Choroid plexus epithelial cell (primary cell): ENCODE results near the gene KIF2C.
A peak's percentile ranks its signal among the peaks of the same experiment; 100 is the strongest.

Source experiments
- DNase-seq: peaks from one replicate; pipeline ENCODE4 v3.0.0-alpha.2; 2010; ENCODE audit warnings: low read depth
- H3K4me3 ChIP-seq: 2 replicates; pipeline ENCODE4 v1.5.1; 2011; ENCODE audit warnings: low read depth, mild to moderate bottlenecking, control low read depth, low read length, moderate library complexity
- CTCF ChIP-seq: conservative IDR thresholded peaks from 2 replicates; pipeline ENCODE4 v1.5.1; 2011; ENCODE audit warnings: low read depth, mild to moderate bottlenecking, control low read depth, inconsistent platforms, low read length, moderate library complexity

The KIF2C gene

GRCh38 chr1:44707112-44707881 is 32.3 kb upstream of the KIF2C start:
- DNase-seq, result peak; percentile 81
- no peak for TF ChIP-seq CTCF
- no peak overlapping the region for H3K4me3 ChIP-seq

GRCh38 chr1:44707959-44708831 is 31.4 kb upstream of the KIF2C start:
- DNase-seq, result peak; percentile 76
- no peak overlapping the region for H3K4me3 ChIP-seq
- TF ChIP-seq CTCF, result peak; percentile 69

- no peak for TF ChIP-seq CTCF
- no peak for DNase-seq
- H3K4me3 ChIP-seq, result no peak overlapping the region
Measured at GRCh38 chr1:44713321-44713781, 26.3 kb upstream of the KIF2C start.

GRCh38 chr1:44714532-44714931 is 25.1 kb upstream of the KIF2C start:
- no peak for TF ChIP-seq CTCF
- no peak overlapping the region for H3K4me3 ChIP-seq
- no peak for DNase-seq

- peak; percentile 89 for DNase-seq
- H3K4me3 ChIP-seq, result no peak overlapping the region
- TF ChIP-seq CTCF, result peak; percentile 93
Measured at GRCh38 chr1:44714944-44715571, 24.6 kb upstream of the KIF2C start.

- DNase-seq, result no peak
- H3K4me3 ChIP-seq, result no peak overlapping the region
- TF ChIP-seq CTCF, result no peak
Measured at GRCh38 chr1:44717156-44717555, 22.5 kb upstream of the KIF2C start.
